ENCODE data around the gene SEMA3A. TPM values are rescaled to one million over a fixed set of nuclear protein-coding genes. Genes with fewer than 3 reads are reported as not detected.

Gene SEMA3A
- total and polyA plus RNA-seq, 7 donors, result 0.05 to 0.79 (median 0.32) TPM

GRCh38 chr7:84187813-84188510 is 6.6 kb downstream of the SEMA3A start:
- Histone ChIP-seq H3K36me3 (ENCODE audit: insufficient read depth in 1 of 2, low read depth in 1 of 2) (no peaks in the 10 kb centered on the region), H3K4me1 (no peaks in the 10 kb centered on the region), H3K27ac (no peak overlapping the region), H3K9me3 (no peaks in the 10 kb centered on the region), H3K27me3 (ENCODE audit: insufficient read depth in 3 of 3, low read length in 2 of 3) (no peaks in the 10 kb centered on the region), H3K4me3 (no peak overlapping the region)
- WGBS, 3 donors, result 93 to 99% (median 94%) methylated on average over 2 of the region's 2 CpGs
- TF ChIP-seq CTCF (IDR thresholded peaks at IDR 0.05), result no peak
- DNase-seq (no peak), ATAC-seq (no peak)
- intact Hi-C loops (cut with DNase I), result no loop called here

- H3K4me1 ChIP-seq, result no peaks in the 10 kb centered on the region
- H3K27ac ChIP-seq, result no peak overlapping the region
- TF ChIP-seq CTCF (IDR thresholded peaks at IDR 0.05), result no peak
- ATAC-seq, result no peak
- DNase-seq, result no peak
- no peak overlapping the region for H3K4me3 ChIP-seq
- H3K9me3 ChIP-seq, result no peaks in the 10 kb centered on the region
- H3K27me3 ChIP-seq (ENCODE audit: insufficient read depth in 3 of 3, low read length in 2 of 3), result no peaks in the 10 kb centered on the region
- intact Hi-C loops (cut with DNase I), result no loop called here
- no peaks in the 10 kb centered on the region for H3K36me3 ChIP-seq (ENCODE audit: insufficient read depth in 1 of 2, low read depth in 1 of 2)
Measured at GRCh38 chr7:84187087-84187805, 7.3 kb downstream of the SEMA3A start.

GRCh38 chr7:84183741-84184140 is 10.8 kb downstream of the SEMA3A start:
- no peak overlapping the region for H3K4me3 ChIP-seq
- H3K27me3 ChIP-seq (ENCODE audit: insufficient read depth in 3 of 3, low read length in 2 of 3), result no peaks in the 10 kb centered on the region
- H3K36me3 ChIP-seq (ENCODE audit: insufficient read depth in 1 of 2, low read depth in 1 of 2), result no peaks in the 10 kb centered on the region
- no peak for TF ChIP-seq CTCF (IDR thresholded peaks at IDR 0.05)
- no peaks in the 10 kb centered on the region for H3K9me3 ChIP-seq
- no peaks in the 10 kb centered on the region for H3K4me1 ChIP-seq
- no peak for DNase-seq
- H3K27ac ChIP-seq, result no peak overlapping the region
- intact Hi-C loops (cut with DNase I), result no loop called here
- ATAC-seq, result no peak
- 92 to 94% (median 93%) methylated on average over 1 of the region's 1 CpG for WGBS, 3 donors

GRCh38 chr7:84182301-84182700 is 12.3 kb downstream of the SEMA3A start:
- intact Hi-C loops (cut with DNase I), result no loop called here
- Histone ChIP-seq H3K4me3 (no peak overlapping the region), H3K36me3 (ENCODE audit: insufficient read depth in 1 of 2, low read depth in 1 of 2) (no peaks in the 10 kb centered on the region), H3K27me3 (ENCODE audit: insufficient read depth in 3 of 3, low read length in 2 of 3) (no peaks in the 10 kb centered on the region), H3K9me3 (no peaks in the 10 kb centered on the region), H3K4me1 (no peaks in the 10 kb centered on the region), H3K27ac (no peak overlapping the region)
- ATAC-seq (no peak), DNase-seq (no peak)
- TF ChIP-seq CTCF (IDR thresholded peaks at IDR 0.05), result no peak
- 90 to 93% (median 92%) methylated on average over 1 of the region's 1 CpG for WGBS, 3 donors

Data from psoas muscle (tissue), 8 donors.